Activated T-cell treated with anti-CD3 and anti-CD28 coated beads for 48 hours (primary cell): ENCODE results near the gene GDPD3.

Source experiments
- DNase-seq: peaks from one replicate; pipeline ENCODE4 v3.0.0-alpha.2; 2020; ENCODE audit warnings: low read depth

Gene GDPD3

DNA sequence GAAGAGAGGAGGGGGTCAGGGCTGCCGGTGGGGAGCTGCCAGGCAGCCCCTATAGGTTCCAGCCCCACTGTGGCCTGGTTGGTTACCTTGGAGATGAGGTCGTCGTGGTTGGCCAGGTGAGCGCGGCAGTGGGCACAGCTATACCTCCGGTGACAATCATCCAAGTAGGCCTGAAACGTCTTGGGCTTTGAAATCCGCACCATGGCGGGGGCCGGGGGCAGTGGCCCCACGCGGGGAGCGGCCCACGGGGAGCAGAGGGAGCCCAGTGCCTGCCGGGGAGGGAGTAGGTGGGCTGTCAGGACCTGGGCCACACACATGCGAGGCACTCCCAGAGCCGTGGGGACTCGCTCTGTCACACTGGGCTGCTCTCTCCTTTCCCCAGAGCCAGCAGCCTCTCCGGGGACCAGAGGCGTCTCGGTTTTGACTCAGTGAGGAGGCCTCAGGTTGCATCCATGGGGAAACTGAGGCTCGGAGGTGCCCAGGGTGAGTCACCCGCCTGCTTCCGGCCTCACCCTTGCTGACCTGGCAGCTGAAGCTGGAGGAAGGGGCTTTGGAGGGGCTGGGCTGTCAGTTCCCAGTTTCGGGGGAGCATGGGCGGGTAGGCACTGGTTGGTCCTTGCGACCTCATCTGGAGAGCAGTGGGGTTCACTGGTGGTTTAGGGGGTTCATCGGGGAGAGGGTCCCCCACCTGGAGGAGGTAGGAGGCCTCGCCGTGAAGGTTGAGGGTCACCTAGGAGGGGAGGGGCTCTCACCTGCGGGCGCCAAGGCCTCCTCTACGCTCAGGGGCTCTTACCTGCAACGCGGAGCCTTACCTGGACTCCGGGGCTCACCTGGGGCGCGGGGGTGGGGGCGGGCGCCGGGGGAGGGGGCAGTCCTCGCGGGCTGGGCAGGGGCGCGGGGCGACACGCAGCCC, 17.9 kb downstream of the GDPD3 start:
- no peak for DNase-seq

DNA sequence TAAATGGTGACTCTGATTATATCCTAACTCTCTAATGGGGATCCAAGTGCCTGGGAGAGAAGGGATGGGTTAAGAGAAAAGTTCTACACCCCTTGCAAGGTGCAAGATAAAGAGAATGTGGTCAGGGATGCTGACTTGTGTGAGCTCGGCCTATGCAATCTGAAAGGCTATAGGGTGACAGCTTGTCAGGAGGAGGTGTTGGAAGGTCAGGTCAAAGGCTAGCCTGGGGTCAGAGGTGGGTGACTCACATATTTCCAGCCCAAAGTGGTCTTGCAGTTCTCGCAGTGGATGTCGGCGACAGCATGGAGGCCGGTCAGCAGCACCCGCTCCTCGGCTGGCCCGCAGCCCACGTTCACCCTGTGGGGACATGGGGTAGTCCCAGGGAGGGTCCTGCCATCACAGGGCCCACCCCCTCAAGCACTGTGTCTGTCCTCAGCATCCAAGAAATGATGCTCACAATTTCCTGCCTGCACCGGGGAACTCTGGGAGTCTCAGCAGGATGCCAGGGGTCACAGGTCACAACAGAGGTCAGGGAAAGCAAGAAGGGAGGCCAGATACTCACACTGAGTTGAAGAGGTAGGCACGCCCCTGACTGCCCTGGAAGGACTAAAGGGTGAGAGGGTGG, 18.7 kb downstream of the GDPD3 start:
- no peak for DNase-seq

DNA sequence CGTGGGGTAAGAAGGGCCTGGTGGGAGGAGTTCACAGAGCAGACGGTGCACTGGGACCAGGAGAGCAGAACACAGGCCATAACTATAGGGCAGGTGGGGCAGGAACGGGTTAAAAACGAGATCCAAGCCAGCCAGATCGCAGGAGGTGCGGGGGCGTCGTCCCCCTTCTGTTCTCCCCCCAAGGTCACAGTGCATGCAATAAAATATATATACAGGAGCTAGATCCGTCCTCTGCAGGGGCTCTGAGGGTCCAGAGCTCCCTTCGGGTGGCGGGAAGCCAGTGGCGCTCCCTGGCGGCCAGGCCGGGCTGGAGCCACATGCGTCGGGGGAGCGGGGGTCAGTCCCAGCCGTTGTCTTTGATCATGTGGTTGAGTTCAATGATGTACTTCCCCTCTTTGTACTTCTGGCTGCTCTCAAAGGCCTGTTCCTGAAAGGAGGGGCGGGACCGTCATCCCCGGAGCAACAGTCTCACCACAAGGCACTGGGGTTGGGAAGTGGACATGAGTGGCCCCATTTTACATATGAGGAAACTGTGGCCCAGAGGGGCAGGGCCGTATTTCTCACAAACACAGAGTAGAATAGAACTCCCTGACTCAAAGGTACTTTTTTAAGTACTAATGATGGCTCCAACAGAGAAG, 20.8 kb downstream of the GDPD3 start:
- peak; percentile 76 for DNase-seq

DNA sequence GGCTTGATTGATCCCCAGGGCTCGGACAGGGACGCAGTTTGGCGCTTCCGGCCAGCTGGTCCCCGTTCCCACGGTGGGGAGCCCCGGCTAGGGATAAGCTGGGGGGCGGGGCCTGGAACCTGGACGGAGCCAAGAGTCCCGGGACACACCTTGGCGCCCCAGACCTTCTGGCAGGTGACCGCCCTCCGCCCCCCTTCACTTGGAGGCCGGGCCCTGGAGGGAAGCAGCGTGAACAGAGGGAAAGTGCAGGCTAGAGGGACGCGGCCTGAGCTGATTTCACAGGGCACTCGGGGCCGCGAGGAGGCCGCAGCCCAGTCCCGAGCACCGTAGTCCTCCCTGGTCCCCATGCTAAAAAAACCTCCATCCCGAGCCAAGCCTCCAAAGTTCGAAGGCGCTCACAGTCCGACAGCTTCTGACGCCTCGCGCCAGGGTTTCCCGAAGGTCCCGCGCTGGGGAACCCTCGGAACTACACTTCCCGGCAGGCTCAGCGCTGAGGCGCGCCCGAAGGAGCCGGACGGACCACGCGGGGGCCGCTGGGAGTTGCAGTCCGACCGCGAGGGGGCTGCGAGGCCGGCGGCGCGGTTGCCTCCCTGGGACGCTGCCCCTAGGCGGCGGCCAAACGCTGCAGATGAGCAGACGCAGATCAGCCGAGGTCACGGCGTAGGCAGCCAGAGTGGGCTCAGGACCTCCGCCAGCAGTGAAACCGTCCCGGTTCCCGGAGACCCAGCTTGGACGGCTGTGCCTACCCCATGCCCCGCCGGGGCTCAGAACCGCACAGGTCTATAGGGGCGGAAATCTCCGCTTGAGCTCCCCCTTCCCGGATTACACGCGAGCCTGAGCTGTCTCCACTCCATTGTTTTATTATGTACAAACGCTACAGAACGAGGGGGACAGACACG, 21.6 kb downstream of the GDPD3 start, which contains the start of gene TBX6:
Gene TBX6 (minus strand): TSS at position 451 of the 899 bp plus-strand sequence. CDS start 731 bp downstream, outside the sequence.
- peak; percentile 94 for DNase-seq

DNA sequence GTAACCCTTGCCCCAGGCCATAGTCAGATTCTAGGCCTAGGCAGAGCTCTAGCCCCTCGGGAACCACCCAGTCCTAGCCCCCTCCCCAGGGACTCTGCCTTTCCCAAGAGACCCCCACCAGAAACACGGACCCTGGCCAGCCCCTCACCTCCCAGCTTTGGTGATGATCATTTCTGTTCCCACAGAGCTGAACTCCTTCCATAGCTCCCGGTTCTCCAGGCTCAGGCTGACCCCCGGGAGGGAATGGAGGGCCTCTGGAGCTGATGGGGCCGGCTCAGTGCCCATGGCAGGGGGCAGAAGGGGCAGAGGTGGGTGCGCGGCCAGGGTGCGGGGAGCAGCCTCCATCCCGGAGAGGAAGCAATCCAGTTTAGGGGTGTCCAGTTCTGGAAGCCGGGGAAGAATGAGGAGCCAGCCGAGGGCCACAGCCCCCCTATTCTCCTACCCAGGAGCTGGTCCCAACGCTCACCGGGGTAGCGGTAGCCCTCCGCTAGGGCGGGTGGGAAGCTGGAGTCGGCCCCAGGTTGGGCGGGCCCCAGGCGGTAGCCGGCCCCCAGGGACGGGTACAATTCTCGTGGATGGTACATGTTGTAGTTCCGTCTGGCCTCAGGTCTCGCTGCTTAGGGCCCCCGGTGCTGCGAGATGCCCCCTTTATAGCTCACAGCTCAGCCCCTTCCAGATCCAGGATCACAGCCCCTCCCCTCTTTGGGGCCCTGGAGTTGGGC, 22.6 kb downstream of the GDPD3 start:
- DNase-seq: no peak

DNA sequence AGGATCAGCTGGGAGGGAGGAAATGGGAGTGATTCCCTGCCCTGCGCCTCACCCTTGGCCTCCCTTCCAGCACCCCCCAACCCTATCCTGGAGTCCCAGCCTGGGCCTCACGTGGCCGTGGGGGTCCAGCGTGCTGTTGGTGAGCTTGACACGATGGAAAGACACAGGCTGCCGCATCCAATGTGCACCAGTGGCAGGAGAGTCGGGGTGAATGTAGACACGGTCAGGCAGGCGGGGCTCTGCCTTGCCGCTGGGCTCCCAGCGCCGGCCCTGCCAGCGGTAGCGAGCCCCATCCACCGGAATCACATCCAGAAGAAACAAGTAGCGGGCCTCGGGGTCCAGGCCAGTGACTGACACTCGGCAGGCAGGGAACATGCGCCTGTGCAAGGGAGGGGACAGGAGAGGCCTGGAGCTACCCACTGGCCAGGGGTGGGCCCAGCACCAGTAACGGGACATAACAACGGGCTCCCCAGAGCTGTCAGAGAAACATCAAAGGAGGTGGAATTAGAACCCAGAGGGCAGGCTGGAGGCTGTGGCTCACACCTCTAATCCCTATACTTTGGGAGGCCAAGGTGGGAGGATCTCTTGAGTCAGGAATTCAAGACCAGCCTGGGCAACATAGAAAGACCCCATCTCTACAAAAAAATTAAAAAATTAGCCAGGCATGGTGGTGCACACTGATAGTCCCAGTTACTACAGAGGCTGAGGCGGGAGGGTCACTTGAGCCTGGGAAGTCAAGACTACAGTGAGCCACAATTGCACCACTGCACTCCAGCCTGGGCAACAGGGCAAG, 24.3 kb downstream of the GDPD3 start:
- DNase-seq: no peak

DNA sequence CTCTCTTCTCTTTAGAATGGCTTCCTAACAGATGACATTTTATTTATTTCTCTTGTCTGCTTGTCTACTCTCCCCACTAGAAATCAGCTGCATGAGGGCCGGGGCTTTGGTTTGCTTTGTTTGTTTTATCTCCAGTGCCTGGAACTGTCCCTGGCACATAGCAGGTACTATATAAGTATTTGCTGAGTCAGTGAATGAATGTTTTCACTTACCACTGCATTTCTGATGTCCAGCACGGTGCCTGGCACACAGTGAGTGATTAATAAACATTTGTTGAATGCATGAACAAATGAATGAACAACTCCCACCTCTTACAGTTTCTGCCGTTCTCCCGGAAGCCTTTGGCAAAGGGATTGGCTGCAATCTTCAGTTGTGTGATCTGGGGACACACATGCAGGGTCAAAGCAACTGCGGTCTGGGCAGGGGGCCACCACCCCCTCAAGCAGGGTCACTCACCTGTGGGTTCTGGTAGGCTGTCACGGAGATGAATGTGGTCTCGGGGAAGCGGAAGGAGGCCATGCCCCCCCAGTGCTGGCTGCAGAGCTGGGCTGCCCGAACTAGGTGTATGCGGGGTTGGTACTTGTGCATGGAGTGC, 25.0 kb downstream of the GDPD3 start:
- DNase-seq: no peak

DNA sequence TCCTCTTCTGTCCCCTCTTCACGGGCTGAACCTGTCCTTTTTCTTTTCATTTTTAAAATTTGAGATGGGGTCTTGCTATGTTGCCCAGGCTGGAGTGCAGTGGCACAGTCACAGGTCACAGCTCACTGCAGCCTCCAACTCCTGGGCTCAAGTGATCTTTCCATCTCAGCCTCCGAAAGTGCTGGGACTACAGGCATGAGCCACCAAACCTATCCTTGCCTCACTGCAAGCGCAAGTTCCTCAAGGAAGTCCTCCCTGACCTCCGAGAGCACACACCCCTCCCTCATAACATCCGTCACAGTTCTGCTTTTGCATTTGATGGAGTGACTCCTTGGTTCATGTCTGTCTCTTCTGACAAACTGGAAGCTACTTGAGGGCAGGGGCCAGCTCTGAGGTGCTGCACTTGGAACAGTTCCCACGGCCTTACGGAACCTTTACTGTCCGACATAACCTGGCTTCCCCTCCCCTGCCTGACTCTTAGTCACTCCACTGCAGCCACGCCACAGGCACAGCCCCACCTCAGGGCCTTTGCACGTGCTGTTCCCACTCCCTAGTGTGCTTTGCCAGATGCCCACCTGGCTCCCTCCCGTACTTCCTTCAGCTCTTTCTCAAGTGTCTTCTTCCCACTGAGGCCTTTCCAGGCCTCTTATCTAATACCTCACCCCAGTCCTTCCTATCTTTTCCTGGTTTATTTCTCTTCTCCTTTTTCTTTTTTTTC, 26.0 kb downstream of the GDPD3 start:
- DNase-seq: no peak

DNA sequence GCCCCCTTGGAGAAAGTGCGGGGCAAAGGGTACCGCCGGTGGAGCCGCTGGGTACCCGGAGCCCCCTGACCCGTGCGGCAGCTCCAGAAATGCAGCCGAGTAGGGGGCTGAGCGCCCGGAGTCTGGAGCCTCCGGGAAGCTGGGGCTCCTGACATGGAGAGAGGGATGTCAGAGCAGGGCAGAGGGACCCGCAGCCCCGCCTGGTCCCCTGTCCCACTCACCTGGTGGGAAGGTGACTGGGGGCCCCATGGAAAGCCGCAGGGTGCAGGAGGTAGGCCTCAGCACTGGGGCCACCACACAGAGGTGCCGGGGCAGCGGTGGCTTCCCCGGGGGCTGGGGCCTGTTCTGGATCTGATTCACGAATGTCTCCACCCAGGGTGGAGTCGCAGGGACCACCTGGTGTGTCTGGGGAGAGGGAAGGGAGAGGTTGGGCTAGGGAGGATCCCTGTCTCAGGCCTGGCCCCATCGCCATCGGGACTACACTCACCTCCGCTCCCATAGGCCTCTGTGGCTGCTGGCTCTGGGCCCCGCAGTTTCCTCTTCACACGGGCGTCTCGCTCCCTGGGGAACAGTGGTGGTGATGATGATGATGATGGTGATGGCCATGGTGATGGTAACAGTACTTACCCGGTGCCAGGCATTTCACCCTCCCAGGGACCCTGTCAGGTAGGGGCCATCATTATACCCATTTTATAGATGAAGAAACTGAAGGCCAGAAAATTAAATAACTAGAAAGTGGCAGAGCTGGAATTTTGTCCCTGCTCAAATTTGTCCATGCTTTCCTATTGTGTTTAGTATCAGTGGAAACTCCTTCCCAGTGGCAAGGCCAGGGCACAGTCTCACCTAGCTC, 26.8 kb downstream of the GDPD3 start:
- no peak for DNase-seq

DNA sequence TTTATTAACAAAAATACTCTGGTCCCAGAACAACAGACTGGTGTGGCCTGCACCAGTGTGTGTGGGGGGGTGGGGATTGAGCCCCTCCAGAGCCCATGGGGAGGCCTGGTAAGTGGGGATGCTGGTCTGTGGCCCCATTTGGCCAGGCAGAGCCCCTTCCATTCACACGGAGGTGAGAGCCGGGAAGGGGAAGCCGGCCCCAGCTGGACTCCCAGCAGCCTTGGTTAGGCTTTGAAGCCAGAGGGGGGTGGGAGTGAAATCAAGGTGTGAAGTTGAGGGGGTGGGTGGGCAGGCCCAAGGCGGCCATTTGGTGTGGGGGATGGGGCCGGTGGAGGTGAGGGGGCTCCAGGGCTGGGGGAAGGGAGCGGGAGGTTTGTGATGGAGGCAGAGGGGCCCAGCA, 27.5 kb downstream of the GDPD3 start:
- no peak for DNase-seq

DNA sequence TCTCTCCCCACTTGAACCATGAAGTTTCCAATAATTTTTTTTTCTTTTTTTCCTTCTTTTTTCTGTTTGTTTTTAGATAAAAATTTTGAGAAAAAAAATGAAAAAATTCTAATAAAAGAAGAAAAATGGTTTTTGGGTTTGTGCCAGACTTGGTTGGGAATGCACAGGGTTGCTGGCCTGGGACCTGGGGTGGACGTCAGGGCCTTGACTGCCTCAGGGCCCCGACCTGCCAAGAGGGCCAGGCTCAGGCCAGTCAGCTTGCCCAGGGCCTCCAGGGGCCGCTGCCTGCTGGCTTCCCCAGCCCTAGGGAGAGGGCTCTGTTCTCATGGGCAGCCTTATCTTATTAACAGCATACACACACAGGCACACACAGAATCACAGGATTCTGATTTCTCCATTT, 28.1 kb downstream of the GDPD3 start:
- DNase-seq: no peak

DNA sequence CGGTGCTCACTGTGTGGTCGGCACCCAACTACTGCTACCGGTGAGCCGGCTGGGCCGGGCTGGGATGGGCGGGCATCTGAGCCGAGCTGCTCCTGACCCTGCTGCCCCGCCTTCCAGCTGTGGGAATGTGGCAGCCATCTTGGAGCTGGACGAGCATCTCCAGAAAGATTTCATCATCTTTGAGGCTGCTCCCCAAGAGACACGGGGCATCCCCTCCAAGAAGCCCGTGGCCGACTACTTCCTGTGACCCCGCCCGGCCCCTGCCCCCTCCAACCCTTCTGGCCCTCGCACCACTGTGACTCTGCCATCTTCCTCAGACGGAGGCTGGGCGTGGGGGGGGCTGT, 28.5 kb downstream of the GDPD3 start:
- DNase-seq: no peak

DNA sequence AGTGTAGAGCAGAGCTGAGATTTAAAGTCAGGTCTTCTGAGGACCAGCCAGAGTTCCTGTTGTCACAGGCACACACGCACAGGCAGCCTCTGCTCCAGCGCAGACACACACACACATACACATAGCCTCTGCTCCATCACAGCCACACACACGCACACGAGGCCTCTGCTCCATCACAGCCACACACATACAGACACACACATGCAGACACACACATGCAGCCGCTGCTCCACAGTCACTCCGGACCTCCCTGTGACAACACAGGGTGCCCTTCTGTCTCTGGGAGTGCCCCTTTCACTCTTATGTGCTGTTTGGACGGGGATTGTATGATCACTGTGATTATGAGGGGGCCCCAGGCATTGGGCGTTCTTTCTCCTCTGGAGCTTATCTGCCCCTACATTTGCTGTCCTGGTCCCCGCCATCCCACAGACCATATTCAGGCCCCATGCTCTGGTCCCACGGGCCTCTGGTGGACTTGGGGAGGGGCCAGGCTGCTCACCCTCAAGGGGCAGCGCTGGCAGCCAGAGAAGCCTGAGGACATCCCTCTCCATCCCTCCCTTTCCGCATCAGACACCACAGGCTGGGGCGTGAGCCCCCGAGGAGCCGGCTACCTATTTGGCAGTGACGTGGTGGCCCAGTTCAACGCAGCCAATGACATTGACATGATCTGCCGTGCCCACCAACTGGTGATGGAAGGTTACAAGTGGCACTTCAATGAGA, 29.1 kb downstream of the GDPD3 start:
- DNase-seq: no peak

DNA sequence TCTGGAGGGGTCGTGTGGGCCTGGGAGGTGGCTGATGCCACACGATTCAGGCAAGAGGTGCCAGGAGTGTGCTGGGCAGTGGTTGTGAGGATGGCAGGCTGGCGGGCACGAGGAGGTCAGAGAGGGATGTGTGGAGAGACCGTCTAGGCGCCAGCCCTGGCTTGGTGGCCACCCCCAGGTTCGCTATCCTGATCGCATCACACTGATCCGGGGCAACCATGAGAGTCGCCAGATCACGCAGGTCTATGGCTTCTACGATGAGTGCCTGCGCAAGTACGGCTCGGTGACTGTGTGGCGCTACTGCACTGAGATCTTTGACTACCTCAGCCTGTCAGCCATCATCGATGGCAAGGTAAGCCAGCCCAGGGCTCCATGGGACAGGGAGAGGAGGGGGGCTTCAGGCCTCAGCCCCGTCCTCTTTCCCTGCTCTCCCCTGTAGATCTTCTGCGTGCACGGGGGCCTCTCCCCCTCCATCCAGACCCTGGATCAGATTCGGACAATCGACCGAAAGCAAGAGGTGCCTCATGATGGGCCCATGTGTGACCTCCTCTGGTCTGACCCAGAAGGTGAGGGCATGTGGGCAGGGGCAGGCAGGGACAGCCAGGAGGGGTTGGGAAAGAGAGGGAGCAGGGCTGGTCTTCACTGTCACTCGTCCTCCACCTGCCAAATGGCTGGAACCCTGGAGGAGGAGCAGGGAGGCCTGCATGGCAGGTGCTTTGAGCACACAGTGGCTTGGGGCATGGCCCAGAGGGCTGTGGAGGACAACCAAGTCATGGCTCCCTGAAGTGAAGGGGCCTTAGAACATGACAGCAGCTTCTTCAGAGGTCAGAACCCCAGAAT, 29.9 kb downstream of the GDPD3 start:
- DNase-seq: no peak

DNA sequence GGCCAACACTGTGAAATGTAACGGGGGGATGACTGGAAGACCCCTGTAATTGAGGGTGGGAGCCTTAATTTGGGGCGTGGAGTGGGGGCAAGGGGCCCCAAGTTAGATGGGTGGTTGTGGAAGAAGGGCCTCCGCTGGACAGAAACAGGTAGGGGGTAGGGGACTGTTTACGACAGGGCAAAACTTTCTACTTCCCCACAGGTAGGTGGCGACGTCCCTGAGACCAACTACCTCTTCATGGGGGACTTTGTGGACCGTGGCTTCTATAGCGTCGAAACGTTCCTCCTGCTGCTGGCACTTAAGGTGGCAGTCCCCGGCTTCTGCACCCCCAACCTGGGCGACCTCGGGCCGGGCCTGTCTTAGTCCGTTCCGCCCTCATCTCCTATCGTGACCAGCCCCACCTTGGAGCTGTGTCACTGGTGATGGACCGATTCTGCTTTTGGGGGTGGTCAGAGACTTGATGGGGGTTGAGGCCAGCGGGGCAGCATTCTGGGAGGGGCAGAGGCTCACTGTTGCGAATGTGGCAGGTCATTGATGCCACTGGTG, 30.7 kb downstream of the GDPD3 start:
- DNase-seq: no peak

DNA sequence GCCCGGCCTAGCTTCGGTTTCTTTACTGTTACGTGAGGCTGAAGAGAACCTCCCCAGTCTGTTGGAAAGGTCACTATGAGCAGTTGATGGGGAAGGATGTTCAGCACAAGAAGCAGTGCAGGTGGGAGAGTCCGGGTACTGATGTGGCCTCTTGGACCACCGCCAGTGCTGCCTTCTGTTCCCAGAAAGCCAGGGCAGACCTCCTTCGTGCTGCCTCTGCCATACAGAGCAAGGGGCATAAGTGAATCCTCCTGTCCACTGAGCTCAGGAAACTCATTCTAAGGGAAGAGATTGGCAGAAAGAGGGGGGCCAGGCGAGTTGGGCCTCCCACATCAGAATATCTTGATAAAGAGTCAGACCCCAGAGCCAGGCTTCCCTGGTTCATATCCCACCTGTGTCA, 33.9 kb downstream of the GDPD3 start:
- no peak for DNase-seq

DNA sequence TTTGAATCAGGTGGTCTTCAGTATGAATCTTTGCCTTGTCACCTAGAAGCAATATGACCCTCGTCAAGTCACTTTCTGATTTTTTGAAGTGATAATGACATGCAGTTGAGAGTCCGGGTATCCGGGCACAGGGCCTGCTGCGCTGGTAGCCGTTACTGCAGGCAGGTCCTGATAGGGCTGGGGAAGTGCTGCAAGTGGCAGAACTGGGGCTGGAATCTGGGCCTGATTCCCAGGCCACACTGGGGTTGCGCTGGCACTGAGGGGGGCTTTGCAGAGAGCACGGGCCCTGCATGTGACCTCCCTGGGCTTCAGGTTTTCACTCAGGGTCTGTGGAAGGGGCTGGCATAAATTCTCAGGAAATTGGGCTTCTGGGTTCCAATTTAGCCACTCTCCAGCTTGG, 34.6 kb downstream of the GDPD3 start:
- no peak for DNase-seq
